HCT116 (cell line): ENCODE data around the gene PTPRF. TPM values are rescaled to one million over a fixed set of nuclear protein-coding genes. Genes with fewer than 3 reads are reported as not detected.

Experiments used
- ATAC-seq: fragments of 200-7000 bp; cut with Tn5 transposase; 2 replicates; pipeline ENCODE4 v1.9.1; 2020; ENCODE audit warnings: mild to moderate bottlenecking, moderate library complexity
- BruUV-seq: library from RNA; stranded (reverse); fragments of 400-500 nt; replicated peaks from 2 replicates; lab custom pipeline; 2021; lab: Mats Ljungman, UMichigan
- CTCF ChIA-PET: fragments of 300-600 bp; sonication (Branson Sonifier 250); formaldehyde crosslinking; loops from one replicate; lab custom pipeline; 2021; ENCODE audit warnings: antibody characterized with exemption; lab: Charles Lee
- POLR2A ChIA-PET: fragments of 300-600, 350-600 bp; sonication (Branson Sonifier 250); formaldehyde crosslinking; loops from one replicate; lab custom pipeline; 2021; ENCODE audit warnings: antibody characterized with exemption; lab: Charles Lee
- RAD21 ChIA-PET, 2 experiments: fragments of 300-600 bp; sonication (Branson Sonifier 250); formaldehyde crosslinking; loops; one replicate each; lab custom pipeline; 2023; ENCODE audit warnings: low total read pairs in 2 of 2; ENCODE audit not compliant: uncharacterized antibody in 2 of 2, unreplicated experiment in 2 of 2, low non-redundant PET in 1 of 2; lab: Charles Lee
- DNase-seq: peaks from one replicate; pipeline ENCODE4 v3.0.0-alpha.2; 2010; ENCODE audit warnings: low read depth, low spot score
- H2AFZ ChIP-seq: fragments of 200-600 bp; shearing (Covaris generic), sonication (generic); 2 replicates; pipeline ENCODE4 v1.6.1; 2017; ENCODE audit warnings: low read depth, mixed run types, mixed read lengths, antibody characterized with exemption, low read length; ENCODE audit not compliant: poor library complexity, severe bottlenecking
- H3K27ac ChIP-seq: 2 replicates; pipeline ENCODE4 v1.5.1; 2012; ENCODE audit warnings: low read depth, low read length
- H3K27me3 ChIP-seq: fragments of 200-600 bp; sonication (generic); 2 replicates; pipeline ENCODE4 v1.6.1; 2016; ENCODE audit warnings: mixed run types, low read length, mixed read lengths; ENCODE audit not compliant: insufficient read depth
- H3K36me3 ChIP-seq, 2 experiments: fragments of 200-500 bp in 1 of 2; fragments of 200-600 bp in 1 of 2; sonication (Bioruptor generic) in 1 of 2; sonication (generic) in 1 of 2; 2 replicates each; pipeline versions ENCODE4 v1.5.1 to v1.6.1; 2014 to 2016; ENCODE audit warnings: low read length in 2 of 2, inconsistent platforms in 1 of 2, mixed read lengths in 1 of 2, mixed run types in 1 of 2; ENCODE audit not compliant: insufficient read depth in 2 of 2, control insufficient read depth in 1 of 2
- H3K4me1 ChIP-seq, 2 experiments: fragments of 200-600 bp in 1 of 2; sonication (generic) in 1 of 2; 2 replicates each; pipeline versions ENCODE4 v1.5.1 to v1.6.1; 2012 to 2017; ENCODE audit warnings: low read length in 2 of 2, inconsistent platforms in 1 of 2, mild to moderate bottlenecking in 1 of 2, mixed read lengths in 1 of 2, mixed run types in 1 of 2, moderate library complexity in 1 of 2; ENCODE audit not compliant: insufficient read depth in 2 of 2, control insufficient read depth in 1 of 2
- H3K4me2 ChIP-seq: fragments of 200-600 bp; sonication (generic); 2 replicates; pipeline ENCODE4 v1.6.1; 2017; ENCODE audit warnings: mixed run types, low read length, mixed read lengths
- H3K4me3 ChIP-seq, 2 experiments: fragments of 200-600 bp in 1 of 2; sonication (generic) in 1 of 2; replicated peaks in 1 of 2; 2 replicates each; pipeline ENCODE4 v1.5.1; 2011 to 2016; ENCODE audit warnings: low read length in 2 of 2, control low read depth in 1 of 2, low read depth in 1 of 2, mild to moderate bottlenecking in 1 of 2, mixed read lengths in 1 of 2, mixed run types in 1 of 2
- H3K79me2 ChIP-seq: fragments of 200-600 bp; sonication (generic); 2 replicates; pipeline ENCODE4 v1.6.1; 2017; ENCODE audit warnings: mild to moderate bottlenecking, mixed run types, low read length, moderate library complexity, mixed read lengths; ENCODE audit not compliant: insufficient read depth
- H3K9ac ChIP-seq: fragments of 200-600 bp; sonication (generic); 2 replicates; pipeline ENCODE4 v1.6.1; 2016; ENCODE audit warnings: low read length, mixed read lengths
- H3K9me2 ChIP-seq: fragments of 200-600 bp; sonication (generic), shearing (Covaris generic); 2 replicates; pipeline ENCODE4 v1.6.1; 2017; ENCODE audit warnings: mixed run types, mild to moderate bottlenecking, moderate library complexity; ENCODE audit not compliant: insufficient read depth
- H3K9me3 ChIP-seq, 2 experiments: fragments of 200-500 bp in 1 of 2; fragments of 200-600 bp in 1 of 2; sonication (Bioruptor generic) in 1 of 2; sonication (generic) in 1 of 2; 2 replicates each; pipeline ENCODE4 v1.6.1; 2014 to 2017; ENCODE audit warnings: low read length in 2 of 2, mixed read lengths in 2 of 2, inconsistent platforms in 1 of 2, low read depth in 1 of 2, mild to moderate bottlenecking in 1 of 2, mixed run types in 1 of 2, moderate library complexity in 1 of 2; ENCODE audit not compliant: control insufficient read depth in 1 of 2, insufficient read depth in 1 of 2
- H4K20me1 ChIP-seq: fragments of 200-600 bp; sonication (generic), shearing (Covaris generic); 2 replicates; pipeline ENCODE4 v1.6.1; 2017; ENCODE audit warnings: mixed run types, mild to moderate bottlenecking, moderate library complexity; ENCODE audit not compliant: insufficient read depth
- CBX3 ChIP-seq: IDR thresholded peaks from 2 replicates; pipeline ENCODE4 v1.6.1; 2012; ENCODE audit warnings: low read depth
- CEBPB ChIP-seq: IDR thresholded peaks from 2 replicates; pipeline ENCODE4 v1.6.1; 2012; ENCODE audit warnings: low read depth
- EGR1 ChIP-seq: IDR thresholded peaks from 2 replicates; pipeline ENCODE4 v1.6.1; 2012; ENCODE audit warnings: low read depth
- ELF1 ChIP-seq: IDR thresholded peaks from 2 replicates; pipeline ENCODE4 v1.6.1; 2012; ENCODE audit warnings: low read depth, borderline replicate concordance
- EZH2 ChIP-seq: fragments of 200-600 bp; sonication (generic); IDR thresholded peaks from 2 replicates; pipeline ENCODE4 v1.6.1; 2017; ENCODE audit warnings: antibody characterized with exemption, mixed run types
- EZH2phosphoT487 ChIP-seq: fragments of 200-600 bp; IDR thresholded peaks from 2 replicates; pipeline ENCODE4 v1.6.1; 2018; ENCODE audit warnings: antibody characterized with exemption, borderline replicate concordance
- FOSL1 ChIP-seq: IDR thresholded peaks from 2 replicates; pipeline ENCODE4 v1.6.1; 2012; ENCODE audit warnings: low read depth
- JUND ChIP-seq: IDR thresholded peaks from 2 replicates; pipeline ENCODE4 v1.6.1; 2012
- POLR2A ChIP-seq: IDR thresholded peaks from 2 replicates; pipeline ENCODE4 v1.7.0; 2011; ENCODE audit warnings: borderline replicate concordance; ENCODE audit not compliant: insufficient read depth, insufficient read length; ENCODE audit errors: extremely low read depth
- POLR2AphosphoS5 ChIP-seq: IDR thresholded peaks from 2 replicates; pipeline ENCODE4 v1.6.1; 2011; ENCODE audit warnings: mild to moderate bottlenecking, low read depth, low read length, moderate library complexity
- RAD21 ChIP-seq: IDR thresholded peaks from 2 replicates; pipeline ENCODE4 v1.6.1; 2012; ENCODE audit warnings: low read depth, mild to moderate bottlenecking
- SP1 ChIP-seq: IDR thresholded peaks from 2 replicates; pipeline ENCODE4 v1.6.1; 2012; ENCODE audit warnings: low read depth
- YY1 ChIP-seq: IDR thresholded peaks from 2 replicates; pipeline ENCODE4 v1.6.1; 2011; ENCODE audit warnings: low read length, low read depth, moderate library complexity, mild to moderate bottlenecking; ENCODE audit not compliant: insufficient replicate concordance; ENCODE audit errors: extremely low read depth
- ZFX ChIP-seq: fragments of 450-650 bp; IDR thresholded peaks from 2 replicates; pipeline ENCODE4 v1.6.1; 2017
- ZNF274 ChIP-seq: fragments of 200-500 bp; sonication (Bioruptor generic); IDR thresholded peaks from 2 replicates; pipeline ENCODE4 v1.6.1; 2014; ENCODE audit warnings: mild to moderate bottlenecking, low read depth, low read length, inconsistent platforms
- intact Hi-C: fragments of 100-400 bp; cut with micrococcal nuclease; formaldehyde crosslinking; loops from 2 replicates; pipeline ENCODE4 v1.10.0; 2022
- total RNA-seq: library from RNA; stranded (reverse); gene quantifications from one replicate; pipeline ENCODE4 v1.2.1, GENCODE V29; 2021; ENCODE audit not compliant: unreplicated experiment
- TF ChIP-seq, protein P1 (sequence below): IDR thresholded peaks from 2 replicates; pipeline ENCODE4 v1.6.1; 2012
- TF ChIP-seq, protein P2 (sequence below): IDR thresholded peaks from 2 replicates; pipeline ENCODE4 v1.6.1; 2012
- TF ChIP-seq, protein P3 (sequence below): IDR thresholded peaks from 2 replicates; pipeline ENCODE4 v1.6.1; 2011; ENCODE audit warnings: mild to moderate bottlenecking, low read length, moderate library complexity; ENCODE audit not compliant: insufficient replicate concordance; ENCODE audit errors: extremely low read depth

PTPRF gene
- total RNA-seq, 1 experiment from 2014 or later = 224 TPM

DNA sequence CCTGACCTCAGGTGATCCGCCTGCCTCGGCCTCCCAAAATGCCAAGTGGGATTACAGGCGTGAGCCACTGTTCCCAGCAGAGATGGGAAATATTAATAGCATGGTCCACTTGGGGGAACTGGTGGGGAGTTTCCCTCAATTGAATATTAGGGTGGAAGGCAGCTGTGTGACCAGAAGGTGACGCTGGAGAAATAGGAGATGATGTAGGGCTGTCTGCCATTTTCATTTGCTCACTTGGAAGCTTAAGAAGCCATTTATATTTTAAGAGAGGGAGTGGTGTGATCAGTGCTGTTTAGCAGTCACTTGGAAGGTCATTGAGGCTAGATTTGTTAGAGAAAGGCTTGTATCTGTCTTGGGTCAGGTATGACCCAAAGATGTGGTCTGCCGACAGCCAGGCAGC, 139.2 kb downstream of the PTPRF start:
- no peaks in the 10 kb centered on the region for H4K20me1 ChIP-seq
- BruUV-seq = no TSS peak
- ChIA-PET CTCF (no interaction called here), POLR2A (interaction anchor here (1.0 kb wide), 1 partner anchor 19 kb away, joined by 5 read pairs; the partner anchor contains the start of gene KDM4A), RAD21 (no interaction called here)
- no peak overlapping the region for H2AFZ ChIP-seq
- no peak overlapping the region for H3K4me2 ChIP-seq
- H3K9ac ChIP-seq = no peak overlapping the region
- intact Hi-C loops = no loop called here
- H3K9me2 ChIP-seq = no peaks in the 10 kb centered on the region
- DNase-seq (no peak), ATAC-seq (no peak)
- H3K4me1 ChIP-seq = no peaks in the 10 kb centered on the region
- H3K9me3 ChIP-seq = no peaks in the 10 kb centered on the region
- no peak overlapping the region for H3K27ac ChIP-seq
- peaks cover 44 to 75% of the 10 kb centered on the region in 2 experiments for H3K36me3 ChIP-seq
- H3K27me3 ChIP-seq = no peaks in the 10 kb centered on the region
- no peak for TF ChIP-seq SP1
- no peak for TF ChIP-seq ZNF274
- no peak for TF ChIP-seq POLR2AphosphoS5
- no peak for TF ChIP-seq ZFX
- TF ChIP-seq FOSL1 = no peak
- no peak for TF ChIP-seq ELF1
- no peak for TF ChIP-seq EZH2phosphoT487
- no peak for TF ChIP-seq YY1
- no peak for TF ChIP-seq CBX3
- TF ChIP-seq RAD21 = no peak
- no peak for TF ChIP-seq EZH2
- no peak for TF ChIP-seq CEBPB
- TF ChIP-seq, protein P1, sequence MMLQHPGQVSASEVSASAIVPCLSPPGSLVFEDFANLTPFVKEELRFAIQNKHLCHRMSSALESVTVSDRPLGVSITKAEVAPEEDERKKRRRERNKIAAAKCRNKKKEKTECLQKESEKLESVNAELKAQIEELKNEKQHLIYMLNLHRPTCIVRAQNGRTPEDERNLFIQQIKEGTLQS = no peak
- TF ChIP-seq JUND = no peak
- TF ChIP-seq, protein P2, sequence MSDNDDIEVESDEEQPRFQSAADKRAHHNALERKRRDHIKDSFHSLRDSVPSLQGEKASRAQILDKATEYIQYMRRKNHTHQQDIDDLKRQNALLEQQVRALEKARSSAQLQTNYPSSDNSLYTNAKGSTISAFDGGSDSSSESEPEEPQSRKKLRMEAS = no peak
- TF ChIP-seq EGR1 = no peak
- TF ChIP-seq, protein P3, sequence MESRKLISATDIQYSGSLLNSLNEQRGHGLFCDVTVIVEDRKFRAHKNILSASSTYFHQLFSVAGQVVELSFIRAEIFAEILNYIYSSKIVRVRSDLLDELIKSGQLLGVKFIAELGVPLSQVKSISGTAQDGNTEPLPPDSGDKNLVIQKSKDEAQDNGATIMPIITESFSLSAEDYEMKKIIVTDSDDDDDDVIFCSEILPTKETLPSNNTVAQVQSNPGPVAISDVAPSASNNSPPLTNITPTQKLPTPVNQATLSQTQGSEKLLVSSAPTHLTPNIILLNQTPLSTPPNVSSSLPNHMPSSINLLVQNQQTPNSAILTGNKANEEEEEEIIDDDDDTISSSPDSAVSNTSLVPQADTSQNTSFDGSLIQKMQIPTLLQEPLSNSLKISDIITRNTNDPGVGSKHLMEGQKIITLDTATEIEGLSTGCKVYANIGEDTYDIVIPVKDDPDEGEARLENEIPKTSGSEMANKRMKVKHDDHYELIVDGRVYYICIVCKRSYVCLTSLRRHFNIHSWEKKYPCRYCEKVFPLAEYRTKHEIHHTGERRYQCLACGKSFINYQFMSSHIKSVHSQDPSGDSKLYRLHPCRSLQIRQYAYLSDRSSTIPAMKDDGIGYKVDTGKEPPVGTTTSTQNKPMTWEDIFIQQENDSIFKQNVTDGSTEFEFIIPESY = no peak
- TF ChIP-seq POLR2A = no peak
- H3K79me2 ChIP-seq = no peaks in the 10 kb centered on the region
- H3K4me3 ChIP-seq = no peak overlapping the region
